A549 treated with GW870086 at 1 μM for 4 hours (cell line): ENCODE measurements around the gene SPNS3. TPM values are rescaled to one million over a fixed set of nuclear protein-coding genes. Genes with fewer than 3 reads are reported as not detected.

Experiments used
- total RNA-seq: library from RNA; stranded (reverse); fragments of 200-300 nt; extraction: Qiagen RNA extraction; gene quantifications from 5 replicates; pipeline ENCODE4 v1.2.3, GENCODE V29; 2022; ENCODE audit warnings: low read depth

Gene SPNS3
- total RNA-seq, result 0.12 TPM in 1 of 5 replicates, not detected in the others

GRCh38 chr17:4433515-4434031, at the start of gene SPNS3:
Gene SPNS3 (plus strand): TSS chr17:4433940. CDS start chr17:4433968, 28 bp downstream.

GRCh38 chr17:4498461-4499397, 65.0 kb downstream of the SPNS3 start, which contains the start of gene SPNS2:
Gene SPNS2 (plus strand): TSS chr17:4498881. CDS start chr17:4499048, 167 bp downstream.

Other genes starting within 250 kb of the SPNS3 start
- gene ANKFY1, start 170.0 kb upstream of the SPNS3 start, total RNA-seq, result 26.0 to 34.7 TPM (median 30.4 TPM) in 5 replicates
- 76.5 to 93.7 TPM (median 87.3 TPM) in 5 replicates for gene UBE2G1, start 67.3 kb upstream of the SPNS3 start, total RNA-seq
- 10.8 to 21.8 TPM (median 16.4 TPM) in 5 replicates for gene SPNS2, start 64.9 kb downstream of the SPNS3 start, total RNA-seq
- 88.6 to 111 TPM (median 104 TPM) in 5 replicates for gene MYBBP1A, start 121.4 kb downstream of the SPNS3 start, total RNA-seq
- not detected in 5 replicates for gene GGT6, start 126.6 kb downstream of the SPNS3 start, total RNA-seq
- gene SMTNL2, start 150.6 kb downstream of the SPNS3 start, total RNA-seq, result 0.37 to 1.3 TPM (median 0.64 TPM) in 5 replicates
- 0.05 to 0.21 TPM (median 0.13 TPM) in 4 of 5 replicates, not detected in the other for gene ALOX15, start 207.7 kb downstream of the SPNS3 start, total RNA-seq